Progenitor cell of endocrine pancreas (in vitro differentiated cells): Measurements from ENCODE around the gene LRRC43. TPM values are rescaled to one million over a fixed set of nuclear protein-coding genes. Genes with fewer than 3 reads are reported as not detected.

Source experiments
- DNase-seq: peaks from one replicate; pipeline ENCODE4 v3.0.0; 2021; ENCODE audit warnings: low spot score; ENCODE audit not compliant: unreplicated experiment
- H3K27ac Mint-ChIP-seq: 2 replicates; pipeline ENCODE4 v1.8.0; 2021; ENCODE audit warnings: mild to moderate bottlenecking, moderate library complexity, mixed read lengths
- H3K27me3 Mint-ChIP-seq: 2 replicates; pipeline ENCODE4 v1.8.0; 2021; ENCODE audit warnings: mixed read lengths
- H3K36me3 Mint-ChIP-seq: 2 replicates; pipeline ENCODE4 v1.8.0; 2022; ENCODE audit warnings: mixed read lengths; ENCODE audit not compliant: insufficient read depth
- H3K4me1 Mint-ChIP-seq: 2 replicates; pipeline ENCODE4 v1.8.0; 2021; ENCODE audit warnings: low read depth, mixed read lengths
- H3K4me3 Mint-ChIP-seq: 2 replicates; pipeline ENCODE4 v1.8.0; 2021; ENCODE audit warnings: low read depth, mild to moderate bottlenecking, moderate library complexity, mixed read lengths
- H3K9me3 Mint-ChIP-seq: 2 replicates; pipeline ENCODE4 v1.8.0; 2021; ENCODE audit warnings: low read depth, mixed read lengths
- CTCF ChIP-seq: fragments of 200-600 bp; sonication (generic); IDR thresholded peaks from one replicate; pipeline ENCODE4 v1.5.0; 2021; ENCODE audit warnings: antibody characterized with exemption, mild to moderate bottlenecking; ENCODE audit not compliant: unreplicated experiment
- total RNA-seq: library from RNA; stranded (reverse); gene quantifications from 2 replicates; pipeline ENCODE4 v1.2.1, GENCODE V29; 2021

The LRRC43 gene
- total RNA-seq, 1 donor from 2014 or later, result 5.4 TPM

- H3K4me3 Mint-ChIP-seq, result no peak overlapping the region
- H3K27ac Mint-ChIP-seq, result no peak overlapping the region
- no peaks in the 10 kb centered on the region for H3K27me3 Mint-ChIP-seq
- no peak for DNase-seq
- peaks cover 5% of the 10 kb centered on the region for H3K36me3 Mint-ChIP-seq
- H3K4me1 Mint-ChIP-seq, result no peaks in the 10 kb centered on the region
- no peak for TF ChIP-seq CTCF
- no peaks in the 10 kb centered on the region for H3K9me3 Mint-ChIP-seq
Measured at GRCh38 chr12:122232691-122233090, 49.8 kb downstream of the LRRC43 start.

GRCh38 chr12:122235741-122236140, 52.8 kb downstream of the LRRC43 start:
- no peak overlapping the region for H3K27ac Mint-ChIP-seq
- no peak for DNase-seq
- no peaks in the 10 kb centered on the region for H3K27me3 Mint-ChIP-seq
- no peaks in the 10 kb centered on the region for H3K9me3 Mint-ChIP-seq
- H3K36me3 Mint-ChIP-seq, result peaks cover 11% of the 10 kb centered on the region
- no peak overlapping the region for H3K4me3 Mint-ChIP-seq
- no peaks in the 10 kb centered on the region for H3K4me1 Mint-ChIP-seq
- TF ChIP-seq CTCF, result no peak

GRCh38 chr12:122238861-122239260, 55.9 kb downstream of the LRRC43 start:
- Mint-ChIP-seq H3K4me1 (no peaks in the 10 kb centered on the region), H3K4me3 (no peak overlapping the region), H3K9me3 (no peaks in the 10 kb centered on the region), H3K27ac (no peak overlapping the region), H3K36me3 (peaks cover 15% of the 10 kb centered on the region), H3K27me3 (no peaks in the 10 kb centered on the region)
- TF ChIP-seq CTCF, result no peak
- DNase-seq, result no peak

GRCh38 chr12:122243965-122244364, 61.0 kb downstream of the LRRC43 start:
- Mint-ChIP-seq H3K36me3 (peaks cover 10% of the 10 kb centered on the region), H3K27me3 (no peaks in the 10 kb centered on the region), H3K4me1 (no peaks in the 10 kb centered on the region), H3K4me3 (no peak overlapping the region), H3K27ac (no peak overlapping the region), H3K9me3 (no peaks in the 10 kb centered on the region)
- no peak for DNase-seq
- no peak for TF ChIP-seq CTCF

- Mint-ChIP-seq H3K9me3 (no peaks in the 10 kb centered on the region), H3K4me1 (no peaks in the 10 kb centered on the region), H3K36me3 (peaks cover 13% of the 10 kb centered on the region)
Measured at GRCh38 chr12:122244565-122245371, 61.8 kb downstream of the LRRC43 start.

More at GRCh38 chr12:122244565-122245371, 61.8 kb downstream of the LRRC43 start:
- H3K4me3 Mint-ChIP-seq, result no peak overlapping the region
- TF ChIP-seq CTCF, result no peak
- H3K27ac Mint-ChIP-seq, result no peak overlapping the region
- no peaks in the 10 kb centered on the region for H3K27me3 Mint-ChIP-seq
- DNase-seq, result no peak
